Measurements from ENCODE around the gene SPOCK2.

The SPOCK2 gene

GRCh38 chr10:72074574-72075375, 13.6 kb downstream of the SPOCK2 start:
- DNase-seq (ENCODE audit: low read depth), result no peak
- in situ Hi-C loops (cut with HindIII; ENCODE audit: low sequenced_read_pairs), result no loop called here
- TF ChIP-seq, protein P1, sequence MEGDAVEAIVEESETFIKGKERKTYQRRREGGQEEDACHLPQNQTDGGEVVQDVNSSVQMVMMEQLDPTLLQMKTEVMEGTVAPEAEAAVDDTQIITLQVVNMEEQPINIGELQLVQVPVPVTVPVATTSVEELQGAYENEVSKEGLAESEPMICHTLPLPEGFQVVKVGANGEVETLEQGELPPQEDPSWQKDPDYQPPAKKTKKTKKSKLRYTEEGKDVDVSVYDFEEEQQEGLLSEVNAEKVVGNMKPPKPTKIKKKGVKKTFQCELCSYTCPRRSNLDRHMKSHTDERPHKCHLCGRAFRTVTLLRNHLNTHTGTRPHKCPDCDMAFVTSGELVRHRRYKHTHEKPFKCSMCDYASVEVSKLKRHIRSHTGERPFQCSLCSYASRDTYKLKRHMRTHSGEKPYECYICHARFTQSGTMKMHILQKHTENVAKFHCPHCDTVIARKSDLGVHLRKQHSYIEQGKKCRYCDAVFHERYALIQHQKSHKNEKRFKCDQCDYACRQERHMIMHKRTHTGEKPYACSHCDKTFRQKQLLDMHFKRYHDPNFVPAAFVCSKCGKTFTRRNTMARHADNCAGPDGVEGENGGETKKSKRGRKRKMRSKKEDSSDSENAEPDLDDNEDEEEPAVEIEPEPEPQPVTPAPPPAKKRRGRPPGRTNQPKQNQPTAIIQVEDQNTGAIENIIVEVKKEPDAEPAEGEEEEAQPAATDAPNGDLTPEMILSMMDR (IDR thresholded peaks at IDR 0.05; ENCODE audit: low read depth, low read length, missing control alignments), result no peak
- H3K4me3 ChIP-seq (ENCODE audit: low read depth, low read length), result no peak overlapping the region

- TF ChIP-seq, protein P1 (IDR thresholded peaks at IDR 0.05; ENCODE audit: low read depth, low read length, missing control alignments), result no peak
These were observed 14.4 kb downstream of the SPOCK2 start for GRCh38 chr10:72073708-72074573.

GRCh38 chr10:72072639-72073038, 15.7 kb downstream of the SPOCK2 start:
- TF ChIP-seq, protein P1 (IDR thresholded peaks at IDR 0.05; ENCODE audit: low read depth, low read length, missing control alignments), result no peak
- no peak for DNase-seq (ENCODE audit: low read depth)
- no peak overlapping the region for H3K4me3 ChIP-seq (ENCODE audit: low read depth, low read length)
- in situ Hi-C loops (cut with HindIII; ENCODE audit: low sequenced_read_pairs), result no loop called here

More at GRCh38 chr10:72073708-72074573, 14.4 kb downstream of the SPOCK2 start:
- in situ Hi-C loops (cut with HindIII; ENCODE audit: low sequenced_read_pairs), result no loop called here
- H3K4me3 ChIP-seq (ENCODE audit: low read depth, low read length), result no peak overlapping the region
- no peak for DNase-seq (ENCODE audit: low read depth)

DNA sequence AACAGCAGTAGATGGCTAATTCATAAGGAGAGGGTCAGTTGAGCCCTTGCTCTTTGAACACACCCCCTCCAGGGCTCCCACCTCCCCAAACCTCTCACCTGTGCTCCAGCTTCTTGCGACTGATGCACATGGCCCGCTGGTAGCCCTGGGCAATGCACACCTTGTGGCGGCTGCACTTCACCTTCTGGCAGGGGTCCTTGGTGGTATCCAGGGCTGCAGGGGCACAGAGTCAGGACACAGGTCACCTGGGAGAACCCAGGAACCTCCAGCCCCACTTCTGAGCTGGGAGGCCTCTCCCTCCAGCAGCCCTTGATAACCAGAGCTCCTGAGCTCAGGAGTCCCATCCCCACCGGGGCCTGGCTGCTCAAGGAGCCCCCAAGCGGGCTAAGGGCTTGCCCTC, 16.3 kb downstream of the SPOCK2 start:
- in situ Hi-C loops (cut with HindIII; ENCODE audit: low sequenced_read_pairs), result no loop called here

DNA sequence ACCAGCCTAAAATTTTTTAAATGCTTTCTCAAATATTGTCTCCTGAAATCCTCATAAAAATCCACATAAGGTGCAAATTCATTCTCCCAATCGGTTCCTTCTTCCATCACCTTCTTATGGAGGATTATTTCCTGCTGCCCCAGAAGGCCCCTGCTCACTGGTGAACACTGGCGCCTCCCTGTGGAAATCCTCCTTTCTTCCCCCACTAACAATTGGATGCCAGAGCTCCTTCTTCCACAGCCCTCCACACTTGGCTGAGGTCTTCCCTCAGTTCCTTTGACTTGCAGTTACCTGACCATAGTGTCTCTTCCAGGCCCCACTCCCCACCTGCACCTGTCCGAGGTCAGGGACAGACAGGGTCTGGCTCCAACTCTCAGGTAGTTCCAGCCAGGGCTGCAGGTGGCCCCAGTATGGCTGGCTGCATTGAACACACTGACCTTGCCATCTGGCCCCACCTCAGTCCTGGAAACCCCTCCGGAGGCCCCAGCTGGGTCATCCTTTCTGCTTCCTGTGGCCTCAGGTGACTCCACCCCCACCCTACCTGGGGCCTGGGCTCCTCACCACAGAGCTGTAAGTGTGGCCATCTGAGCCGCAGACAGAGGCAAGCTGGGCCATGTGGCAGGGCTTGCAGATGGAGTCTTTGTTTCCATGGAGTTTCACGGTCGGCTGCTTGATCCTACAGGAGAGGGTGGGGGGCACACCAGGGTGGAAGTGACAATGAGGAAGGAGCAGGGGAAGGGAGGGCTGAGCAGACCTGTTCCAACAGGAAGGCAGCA, 18.4 kb downstream of the SPOCK2 start:
- TF ChIP-seq, protein P1 (IDR thresholded peaks at IDR 0.05; ENCODE audit: low read depth, low read length, missing control alignments), result peak; percentile 17
- no peak for DNase-seq (ENCODE audit: low read depth)
- in situ Hi-C loops (cut with HindIII; ENCODE audit: low sequenced_read_pairs), result no loop called here
- H3K4me3 ChIP-seq (ENCODE audit: low read depth, low read length), result no peak overlapping the region

More for the DNA sequence above, 16.3 kb downstream of the SPOCK2 start:
- no peak overlapping the region for H3K4me3 ChIP-seq (ENCODE audit: low read depth, low read length)
- TF ChIP-seq, protein P1 (IDR thresholded peaks at IDR 0.05; ENCODE audit: low read depth, low read length, missing control alignments), result no peak
- no peak for DNase-seq (ENCODE audit: low read depth)

- TF ChIP-seq, protein P1 (IDR thresholded peaks at IDR 0.05; ENCODE audit: low read depth, low read length, missing control alignments), result no peak
- DNase-seq (ENCODE audit: low read depth), result no peak
- in situ Hi-C loops (cut with HindIII; ENCODE audit: low sequenced_read_pairs), result no loop called here
- no peak overlapping the region for H3K4me3 ChIP-seq (ENCODE audit: low read depth, low read length)
These were observed 19.4 kb downstream of the SPOCK2 start for GRCh38 chr10:72068901-72069446.
